Activated CD4-positive, alpha-beta T cell treated with anti-CD3 and anti-CD28 coated beads, Interleukin-10, Interleukin-2, amounts not matched to agents 100 ng/mL and 50 ng/mL, durations not matched to agents 16 hours and 8 hours (primary cell): ENCODE measurements around the gene ADCY3.

ENCODE experiments used
- DNase-seq: peaks from one replicate; pipeline ENCODE4 v3.0.0-alpha.2; 2020

ADCY3 gene

DNA sequence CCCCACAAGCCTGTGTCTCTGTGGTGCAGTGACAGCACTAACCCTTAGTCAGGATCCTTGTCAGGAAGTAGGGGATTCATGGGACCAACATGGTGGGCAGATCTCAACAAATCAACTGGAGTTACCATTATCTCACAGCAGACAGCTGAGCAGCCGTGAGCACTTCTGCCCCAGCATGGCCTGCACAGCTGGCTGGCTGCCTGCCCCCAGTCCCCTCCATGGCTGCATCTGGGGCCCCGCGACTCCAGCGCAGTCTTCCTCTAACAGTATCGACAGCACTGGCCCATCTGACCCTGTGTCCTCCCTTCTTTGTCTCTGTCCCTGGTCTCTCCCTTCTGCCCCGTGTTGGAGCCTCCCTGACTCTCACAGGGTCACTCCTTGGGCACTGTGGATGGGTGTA is 4.7 kb upstream of the ADCY3 start:
- no peak for DNase-seq

DNA sequence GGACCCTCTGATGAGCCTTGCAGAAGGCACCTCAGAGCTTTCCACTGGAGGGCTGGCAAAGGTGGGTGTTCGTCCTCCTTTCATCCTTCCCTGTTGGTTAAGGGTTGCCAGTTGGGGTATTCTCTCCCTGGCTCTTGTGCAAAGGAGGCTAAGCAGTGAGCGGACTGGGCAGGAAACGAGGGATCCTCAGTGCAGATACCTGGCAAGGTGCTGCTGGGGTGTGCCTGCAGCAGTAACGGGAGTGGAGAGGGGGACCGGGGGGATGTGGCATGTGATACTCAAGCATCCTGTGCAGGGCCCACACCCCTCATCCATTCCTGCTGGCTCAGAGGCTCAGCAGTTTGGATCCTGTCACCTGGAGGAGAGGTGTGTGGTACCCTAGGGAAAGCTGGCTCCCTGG is 4.2 kb upstream of the ADCY3 start:
- no peak for DNase-seq

DNA sequence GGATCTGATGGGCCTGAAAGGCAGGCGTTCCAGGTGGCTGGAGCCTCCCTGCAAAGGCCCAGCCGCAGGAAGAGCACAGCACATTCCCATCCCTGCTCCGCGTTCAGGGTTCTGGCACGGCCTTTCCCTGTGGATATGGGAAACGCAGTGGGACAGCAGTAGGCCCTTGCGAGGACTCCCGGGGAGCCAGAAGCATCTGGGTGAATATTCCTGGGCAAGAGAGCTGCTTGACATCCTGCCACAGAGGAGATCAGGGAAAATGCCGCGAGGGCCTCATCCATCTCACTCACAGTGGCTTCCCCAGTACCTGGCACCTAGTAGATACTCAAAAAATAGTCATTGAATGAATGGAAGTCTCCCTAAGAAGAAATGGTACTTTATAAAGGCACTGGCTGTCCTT is 3.1 kb upstream of the ADCY3 start:
- no peak for DNase-seq

DNA sequence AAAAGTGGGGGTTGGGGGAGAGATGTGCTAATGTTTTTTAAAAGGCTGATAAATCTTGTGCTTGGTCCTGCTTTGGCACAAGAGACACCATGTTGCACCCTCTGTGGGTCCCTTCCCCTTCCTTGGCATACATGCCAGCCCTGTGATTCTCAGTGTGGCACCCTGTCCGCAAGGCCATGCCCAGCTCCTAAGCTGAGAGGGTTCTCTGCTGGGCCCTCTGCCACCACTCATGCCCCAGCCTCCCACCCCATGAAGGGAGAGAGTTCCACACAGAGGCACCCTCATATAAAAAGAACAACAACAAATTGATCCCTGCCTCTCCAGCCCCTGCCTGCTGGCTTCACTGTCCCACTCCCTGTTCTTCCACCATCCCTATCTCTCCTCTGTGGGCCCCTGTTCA is 2.5 kb upstream of the ADCY3 start:
- DNase-seq, result no peak

DNA sequence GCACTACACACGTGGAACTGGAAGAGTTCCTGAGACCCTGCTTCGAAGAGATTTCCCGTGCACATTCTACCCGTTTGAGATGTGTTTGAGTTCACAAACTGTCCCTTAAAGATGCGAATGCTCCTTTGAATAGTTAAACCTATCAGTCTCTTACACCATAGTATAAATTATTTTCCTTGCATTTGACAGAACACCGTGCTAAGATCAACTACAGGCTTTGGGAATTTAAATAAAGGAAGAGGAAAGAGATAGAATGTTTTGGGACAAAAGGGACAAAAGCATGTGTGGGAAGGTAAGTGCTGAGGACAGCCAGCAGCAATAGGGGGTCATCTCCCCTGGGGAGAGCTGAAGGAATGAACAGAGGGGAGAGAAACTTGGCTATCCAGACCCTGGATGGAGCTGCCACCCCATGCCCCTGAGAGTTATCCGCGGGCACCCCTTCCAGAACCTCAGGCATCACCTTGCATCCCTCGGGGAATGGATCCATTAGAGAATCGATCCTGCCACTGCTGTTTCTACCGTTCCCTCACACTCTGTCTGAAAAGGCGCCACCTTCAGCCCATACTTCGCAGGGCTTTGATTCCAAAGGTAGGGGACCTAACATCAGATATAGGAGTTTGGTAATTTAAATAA is 888 bp upstream of the ADCY3 start:
- peak; percentile 52 for DNase-seq

DNA sequence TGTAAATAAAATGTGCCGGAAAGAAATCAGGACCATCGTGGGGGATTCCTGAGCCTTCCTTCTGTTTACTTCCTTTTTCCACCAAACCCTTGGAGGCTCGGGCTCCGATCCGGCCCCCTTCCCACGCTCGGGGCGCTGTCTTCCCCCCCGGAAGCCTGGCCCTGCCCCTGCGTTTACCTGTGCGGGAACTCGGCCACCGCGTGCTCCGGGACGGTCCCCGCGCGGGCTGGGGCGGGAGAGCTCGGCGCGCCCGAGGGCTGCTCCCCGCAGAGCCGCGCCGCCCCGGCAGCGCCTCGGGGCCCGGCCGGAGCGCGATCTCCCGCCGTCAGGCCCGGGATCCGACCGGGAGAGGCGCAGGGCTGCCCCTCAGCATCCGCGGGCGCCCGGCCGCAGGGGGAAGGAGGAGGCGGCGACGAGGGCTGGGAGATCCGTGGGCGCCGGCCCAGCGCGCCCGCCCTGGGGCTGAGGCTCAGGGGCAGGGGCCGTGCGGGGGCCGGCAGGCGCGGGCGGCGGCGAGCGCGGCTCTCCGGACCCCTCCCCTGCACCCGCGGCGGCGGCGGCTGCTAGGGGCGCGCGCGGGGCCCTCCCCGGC is 435 bp downstream of the ADCY3 start:
- DNase-seq, result peak; percentile 24

DNA sequence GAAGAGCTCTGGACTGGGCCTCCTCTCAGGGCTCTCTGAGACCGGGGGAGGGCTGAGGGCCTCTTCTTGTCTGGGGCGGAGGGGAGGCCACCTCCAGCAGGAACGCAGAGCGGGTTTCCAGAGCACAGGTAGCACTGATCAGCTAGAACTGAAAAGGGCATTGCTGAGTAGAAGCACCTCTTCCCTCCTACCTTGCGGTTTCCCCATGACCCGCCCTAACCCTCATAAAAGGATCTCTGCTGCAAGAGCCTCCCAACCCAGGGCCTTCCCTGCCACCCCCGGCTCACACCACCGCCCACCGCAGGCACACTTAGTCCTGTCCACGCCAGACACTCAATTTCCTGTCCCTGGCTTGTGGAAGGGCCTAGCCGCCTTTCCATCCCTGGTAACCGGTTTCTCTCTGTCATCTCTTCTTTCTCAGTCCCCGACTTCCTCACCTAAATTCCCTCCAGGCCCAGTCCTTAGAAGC is 966 bp downstream of the ADCY3 start:
- peak; percentile 81 for DNase-seq

DNA sequence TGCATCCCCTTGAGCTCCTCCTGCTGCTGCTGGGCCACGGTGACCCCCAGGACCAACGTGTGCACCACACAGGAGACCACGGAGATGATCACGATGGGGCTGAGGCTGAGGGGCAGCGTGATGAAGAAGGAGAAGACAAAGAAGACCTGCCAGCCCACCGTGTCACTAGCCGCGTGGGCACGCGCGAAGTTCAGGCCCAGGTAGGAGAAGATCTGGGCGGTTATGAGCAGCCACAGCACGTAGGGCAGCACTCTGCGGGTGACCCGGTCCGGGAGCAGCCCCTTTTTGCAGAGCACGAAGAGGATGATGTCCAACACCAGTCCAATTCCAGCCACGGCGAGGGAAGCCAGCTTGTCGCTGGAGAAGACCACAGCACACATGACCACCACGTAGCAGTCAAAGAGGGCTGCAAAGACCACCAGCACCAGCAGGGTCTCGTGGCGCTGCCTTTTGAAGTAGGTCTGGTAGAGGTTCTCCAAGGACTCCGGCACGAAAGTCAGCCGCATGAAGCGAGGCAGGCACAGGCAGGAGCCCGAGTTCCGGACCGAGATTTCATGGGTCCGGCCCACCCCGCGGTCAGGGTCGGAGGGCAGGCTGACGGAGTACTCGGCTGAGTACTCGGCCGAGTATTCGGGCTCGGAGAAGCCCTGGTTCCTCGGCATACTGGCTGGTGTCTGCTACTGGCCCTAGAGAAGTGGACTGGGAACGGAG is 1.6 kb downstream of the ADCY3 start:
- DNase-seq, result no peak

DNA sequence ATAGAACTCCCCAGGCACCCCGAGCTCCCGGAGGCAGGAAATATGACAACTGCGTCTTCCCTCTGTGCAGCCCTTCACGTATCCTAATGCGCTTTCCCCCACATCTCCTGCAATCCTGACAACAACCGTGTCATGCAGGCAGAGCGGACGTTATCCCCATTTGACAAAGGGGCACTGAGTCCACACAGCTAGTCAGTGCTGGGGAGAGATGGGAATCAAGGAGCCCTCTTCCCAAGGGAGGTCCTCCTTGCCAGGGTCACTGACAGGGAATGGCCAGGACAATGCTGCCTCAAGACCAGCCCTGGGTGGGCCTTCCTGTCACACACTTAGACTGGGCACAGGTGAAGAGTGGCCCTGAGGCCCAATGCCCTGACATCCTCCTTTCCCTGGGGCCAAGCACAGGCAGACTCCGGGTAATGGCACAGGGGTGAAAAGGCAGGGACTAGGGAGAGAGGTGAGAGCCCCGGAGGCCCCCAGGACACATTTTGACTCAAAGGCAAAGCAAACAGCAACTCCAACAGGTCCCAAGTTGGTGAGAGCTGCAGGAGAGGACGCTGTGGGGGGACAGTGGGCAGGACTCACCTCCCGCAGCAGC is 2.2 kb downstream of the ADCY3 start:
- DNase-seq, result no peak

DNA sequence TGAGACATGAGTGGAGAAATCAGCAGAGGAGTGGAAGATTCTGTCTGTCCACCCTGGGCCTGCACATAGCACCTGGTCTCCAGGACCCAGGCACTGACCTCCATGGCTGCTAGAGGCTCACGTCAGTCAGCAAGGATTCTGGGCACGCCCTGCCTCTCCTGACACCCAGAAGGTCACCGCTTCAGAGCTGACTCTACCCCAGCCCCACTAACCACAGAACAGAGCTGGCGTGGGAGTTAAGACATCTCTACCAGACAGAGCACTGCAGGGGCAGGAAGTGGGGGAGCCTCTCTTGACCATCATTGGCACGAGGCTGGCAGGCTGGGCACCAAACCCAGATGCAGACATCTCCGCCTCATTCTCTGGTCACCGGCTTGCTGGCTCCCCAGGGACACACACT is 3.0 kb downstream of the ADCY3 start:
- DNase-seq, result peak; percentile 67

DNA sequence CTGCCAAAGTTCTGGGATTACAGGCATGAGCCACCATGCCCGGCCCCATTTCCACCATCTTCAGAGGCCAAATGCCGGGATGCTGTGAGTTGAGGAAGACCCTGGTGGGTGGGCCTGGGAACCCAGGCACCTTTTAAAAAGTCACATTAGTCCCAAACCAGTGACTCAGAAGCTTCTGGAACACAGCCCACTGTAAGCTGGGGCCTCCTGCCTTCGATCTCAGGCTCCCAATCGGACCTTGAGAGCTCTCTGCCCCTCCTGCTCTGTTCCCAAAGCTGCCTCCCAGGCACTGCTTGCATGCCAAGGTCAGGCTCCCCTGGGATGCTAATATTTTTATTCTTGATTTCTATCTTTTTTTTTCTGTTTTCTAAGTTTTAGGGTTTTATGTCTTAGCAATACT is 4.2 kb downstream of the ADCY3 start:
- no peak for DNase-seq

DNA sequence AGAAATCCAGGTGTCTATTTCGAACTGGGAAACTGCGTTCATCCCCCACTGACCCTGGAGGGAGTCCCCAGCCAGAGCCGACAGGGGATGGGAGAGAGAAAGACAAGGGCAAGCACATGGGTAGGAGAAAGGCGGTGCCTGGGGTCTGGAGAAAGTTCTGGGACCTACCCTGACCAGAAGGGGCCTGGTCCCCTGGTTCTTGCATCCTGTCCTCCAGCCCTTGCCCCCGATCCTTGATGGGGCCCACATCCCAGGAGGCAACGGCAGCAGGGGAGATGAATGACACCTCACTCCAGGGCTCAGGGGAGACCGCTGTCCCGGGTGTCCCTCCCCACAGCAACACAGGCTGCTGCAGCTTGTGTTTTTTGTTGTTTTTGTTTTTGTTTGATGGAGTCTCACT is 4.9 kb downstream of the ADCY3 start:
- no peak for DNase-seq

DNA sequence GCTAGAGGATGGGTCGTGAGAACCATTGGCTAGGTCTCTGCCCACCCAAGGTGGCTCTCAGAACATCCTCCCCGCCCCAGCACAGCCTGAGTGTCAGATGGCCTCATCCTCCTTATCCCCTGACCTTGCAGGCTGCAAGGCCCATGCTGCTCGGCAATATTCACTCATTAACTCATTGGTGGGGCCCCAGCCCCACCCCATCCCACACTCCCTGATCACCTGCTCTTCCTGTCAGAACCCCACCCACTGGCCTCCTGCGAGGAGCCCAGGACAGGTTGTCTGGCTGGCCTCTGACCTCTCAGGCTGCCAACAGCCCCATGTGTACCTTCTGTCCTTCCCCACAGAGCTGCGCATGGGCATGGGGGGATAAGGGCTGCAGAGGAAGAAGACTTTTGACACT is 5.3 kb downstream of the ADCY3 start:
- DNase-seq, result no peak

DNA sequence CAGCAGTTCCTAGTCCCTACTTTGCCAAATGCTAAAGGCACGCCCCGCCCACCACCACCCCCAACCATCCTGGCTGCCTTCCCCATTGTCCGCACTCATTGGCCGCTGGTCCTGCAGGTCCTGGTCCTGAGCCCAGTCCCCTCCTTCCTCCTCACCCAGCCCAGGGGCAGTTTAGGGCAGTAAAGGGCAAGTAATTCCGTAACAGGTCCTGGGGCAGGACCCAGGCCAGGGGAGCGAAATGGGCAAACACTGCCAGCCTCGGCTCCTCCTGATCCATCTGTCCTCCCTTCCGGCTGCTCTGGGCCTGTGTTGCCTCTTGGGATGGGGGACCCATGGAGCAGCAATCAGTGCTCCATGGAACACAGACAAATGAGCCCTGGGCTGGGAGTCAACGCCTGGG is 6.1 kb downstream of the ADCY3 start:
- no peak for DNase-seq

DNA sequence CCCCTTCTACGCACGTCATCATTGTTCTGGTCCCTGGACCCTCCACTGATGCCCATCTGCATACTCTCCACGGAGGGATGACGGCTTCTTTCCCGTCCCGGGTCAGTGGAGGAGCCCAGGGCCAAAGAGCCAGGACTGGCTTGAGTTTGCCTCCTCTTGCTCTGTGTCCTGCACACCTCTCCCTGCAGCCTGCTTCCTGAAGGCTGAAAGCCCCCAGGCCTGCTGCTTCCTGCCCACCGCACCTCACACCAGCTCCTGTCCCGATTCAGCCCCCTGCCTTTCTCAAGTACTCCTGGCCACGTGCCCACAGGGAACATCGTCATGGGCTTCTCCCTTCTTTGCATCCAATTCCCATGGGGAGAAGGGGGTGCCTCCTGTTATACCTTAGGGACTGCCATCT is 7.1 kb downstream of the ADCY3 start:
- DNase-seq, result no peak

DNA sequence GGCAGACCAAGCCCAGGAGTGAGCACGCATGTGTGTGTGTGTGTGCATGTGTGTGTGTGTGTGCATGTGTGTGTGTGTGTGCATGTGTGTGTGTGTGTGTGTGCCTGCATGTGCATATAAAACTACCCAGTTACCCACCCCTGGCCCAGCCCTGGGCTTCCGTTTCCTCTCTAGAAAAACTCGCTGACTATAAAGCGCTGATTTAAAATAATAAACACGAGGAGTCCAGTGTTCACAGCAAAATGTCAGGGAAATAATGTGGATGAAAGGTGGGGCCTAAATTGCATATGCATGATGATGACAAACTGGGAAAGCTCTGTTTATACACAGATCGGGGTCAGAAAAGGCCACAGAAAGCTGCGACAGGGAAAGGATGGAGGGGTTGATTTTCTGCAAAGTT is 7.5 kb downstream of the ADCY3 start:
- no peak for DNase-seq

DNA sequence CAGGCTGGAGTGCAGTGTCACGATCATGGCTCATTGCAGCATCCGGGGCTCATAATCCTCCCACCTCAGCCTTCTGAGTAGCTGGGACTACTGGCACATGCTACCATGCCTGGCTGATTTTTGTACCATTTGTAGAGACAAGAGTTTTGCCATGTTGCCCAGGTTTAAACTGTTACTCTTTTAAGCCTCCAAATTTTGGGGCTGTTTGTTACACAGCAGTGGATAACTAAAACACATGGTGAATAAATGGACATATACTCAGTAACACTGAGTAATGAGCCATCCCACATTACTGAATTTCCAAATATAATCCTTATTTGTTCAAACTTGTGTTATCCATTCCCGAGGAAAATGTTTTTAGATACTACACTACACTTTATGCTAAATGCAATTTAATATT is 9.8 kb downstream of the ADCY3 start:
- no peak for DNase-seq

DNA sequence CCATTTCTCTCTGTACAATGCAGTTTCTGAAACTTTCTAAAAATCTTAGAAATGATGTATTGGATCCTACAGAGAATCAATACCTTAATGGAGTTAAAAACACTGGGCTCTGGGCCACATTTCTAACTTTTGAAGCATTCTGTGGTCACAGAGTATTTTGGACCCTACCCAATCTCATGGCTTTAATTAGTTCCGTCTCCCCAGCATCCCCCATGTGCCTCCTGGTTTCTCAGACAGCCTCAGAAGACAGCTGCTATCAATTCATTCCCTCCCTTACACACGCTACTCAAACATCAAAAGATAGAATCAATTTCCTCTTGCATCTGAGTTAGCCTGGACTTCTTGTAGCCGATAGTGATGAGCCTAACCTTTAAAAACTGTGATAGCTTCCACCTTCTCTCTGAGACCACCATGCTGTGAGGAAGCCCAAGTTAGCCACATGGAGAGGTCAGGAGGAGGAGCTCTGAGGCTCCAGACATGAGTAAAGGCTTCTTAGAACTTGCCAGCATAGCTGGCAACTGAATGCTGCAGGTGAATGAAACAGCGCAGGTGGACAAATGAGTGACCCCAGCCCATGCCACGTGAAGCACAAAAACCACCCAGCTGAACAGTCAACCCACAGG is 10.4 kb downstream of the ADCY3 start:
- DNase-seq, result no peak

DNA sequence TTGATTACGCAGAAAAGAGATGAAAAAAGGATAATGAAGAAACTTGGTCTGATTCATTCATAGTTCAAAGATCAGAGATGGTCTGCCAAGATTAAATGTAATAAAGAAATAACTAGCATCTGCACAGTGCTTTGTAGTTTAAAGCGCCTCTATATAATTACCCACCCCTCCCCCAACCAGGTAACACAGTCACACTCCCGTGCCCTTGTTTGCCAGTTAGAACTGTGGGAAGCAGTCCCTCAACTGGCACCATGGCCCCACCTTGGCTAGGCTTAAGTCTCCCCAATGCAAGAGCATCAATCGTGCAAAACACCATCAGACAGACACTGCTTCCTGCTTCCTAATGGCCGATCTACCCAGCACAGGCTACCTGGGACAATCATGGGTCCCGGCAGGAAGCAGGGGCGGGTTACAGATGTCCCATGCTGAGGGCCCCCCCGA is 11.6 kb downstream of the ADCY3 start:
- DNase-seq, result no peak

DNA sequence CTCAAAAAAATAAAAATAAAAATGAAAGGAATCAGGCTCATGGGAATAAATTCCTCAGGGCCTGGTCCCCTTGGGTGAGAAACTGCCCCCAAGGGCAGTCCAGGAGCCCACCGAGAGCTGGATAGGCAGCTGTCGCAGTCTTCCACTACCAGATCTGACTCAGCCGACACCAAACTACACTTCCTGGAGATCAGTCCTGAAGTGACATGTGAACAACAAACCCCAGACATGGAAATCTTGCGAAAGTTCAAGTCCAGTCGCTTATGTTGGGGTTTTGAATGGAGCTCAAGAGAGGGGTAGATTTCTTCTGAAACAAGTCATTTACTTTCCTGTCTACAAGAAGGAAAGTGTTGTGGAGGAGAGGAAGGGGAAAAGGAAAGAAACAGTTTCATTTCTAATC is 12.9 kb downstream of the ADCY3 start:
- no peak for DNase-seq

DNA sequence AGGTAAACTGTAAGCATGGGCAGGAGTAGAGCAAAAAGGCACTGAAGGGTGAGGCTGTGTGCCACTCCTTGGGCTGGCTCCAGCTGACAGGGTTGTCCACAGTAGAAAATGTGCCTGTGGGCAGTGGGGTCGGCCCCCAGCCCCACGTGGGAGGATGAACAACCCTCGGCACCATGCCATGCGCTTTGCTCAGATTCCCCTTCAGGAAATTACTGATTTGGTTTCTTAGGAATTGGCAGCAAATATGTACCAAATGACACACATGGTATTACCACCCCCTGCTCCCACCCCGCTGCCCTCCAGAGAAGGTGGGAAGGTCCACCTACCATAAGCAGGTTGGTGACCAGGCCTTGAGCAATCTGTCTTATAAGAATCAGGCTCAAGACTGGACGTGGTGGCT is 13.6 kb downstream of the ADCY3 start:
- DNase-seq, result no peak

DNA sequence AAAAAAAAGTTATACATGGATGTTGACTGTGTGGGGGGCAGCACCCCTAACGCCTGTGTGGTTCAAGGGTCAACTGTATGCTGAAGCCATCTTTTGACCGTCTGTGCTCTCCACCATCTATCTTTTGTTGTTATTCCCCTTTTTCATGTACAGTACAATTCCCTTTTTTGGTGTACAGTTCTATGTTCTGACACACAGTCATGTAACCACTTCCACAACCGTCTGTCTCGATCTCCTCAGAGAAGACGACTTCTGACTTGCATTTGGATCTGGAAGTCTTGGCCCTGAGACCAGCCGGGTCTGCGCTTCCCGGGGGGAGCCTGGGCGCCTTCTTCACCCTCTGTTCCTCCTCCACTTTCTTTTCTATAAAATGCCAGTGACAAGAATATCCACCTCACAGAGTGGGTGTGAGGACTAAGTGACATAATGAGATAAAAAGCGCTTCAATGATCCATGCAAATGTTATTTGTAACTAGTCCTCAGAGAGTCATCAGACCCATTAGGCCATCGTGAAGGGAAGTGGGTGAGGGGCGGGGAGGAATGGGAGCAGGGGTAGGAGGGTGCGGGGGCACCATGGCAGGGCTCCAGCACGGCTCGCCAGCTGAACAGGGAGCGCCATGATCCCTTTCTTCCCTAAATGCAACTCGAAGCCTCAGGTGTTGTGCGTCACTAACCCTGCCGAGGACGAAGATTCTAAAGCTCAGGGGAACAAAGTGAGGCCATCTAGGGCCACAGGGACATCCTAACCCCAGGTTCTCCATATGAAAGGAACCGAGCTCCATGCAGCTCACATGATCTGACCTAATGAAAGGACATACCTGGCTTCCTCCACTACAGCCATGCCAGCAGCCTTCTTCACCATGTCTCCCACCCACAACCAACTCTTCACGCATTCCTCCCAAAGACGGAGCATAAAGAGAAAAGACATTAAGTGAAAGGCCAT is 16.6 kb downstream of the ADCY3 start:
- DNase-seq, result no peak
